Progenitor cell of endocrine pancreas (in vitro differentiated cells): Measurements from ENCODE around the gene ATG4C. TPM values are rescaled to one million over a fixed set of nuclear protein-coding genes. Genes with fewer than 3 reads are reported as not detected.

Experiments used
- DNase-seq: peaks from one replicate; pipeline ENCODE4 v3.0.0; 2021; ENCODE audit warnings: low spot score; ENCODE audit not compliant: unreplicated experiment
- H3K27ac Mint-ChIP-seq: 2 replicates; pipeline ENCODE4 v1.8.0; 2021; ENCODE audit warnings: mild to moderate bottlenecking, moderate library complexity, mixed read lengths
- H3K27me3 Mint-ChIP-seq: 2 replicates; pipeline ENCODE4 v1.8.0; 2021; ENCODE audit warnings: mixed read lengths
- H3K36me3 Mint-ChIP-seq: 2 replicates; pipeline ENCODE4 v1.8.0; 2022; ENCODE audit warnings: mixed read lengths; ENCODE audit not compliant: insufficient read depth
- H3K4me1 Mint-ChIP-seq: 2 replicates; pipeline ENCODE4 v1.8.0; 2021; ENCODE audit warnings: low read depth, mixed read lengths
- H3K4me3 Mint-ChIP-seq: 2 replicates; pipeline ENCODE4 v1.8.0; 2021; ENCODE audit warnings: low read depth, mild to moderate bottlenecking, moderate library complexity, mixed read lengths
- H3K9me3 Mint-ChIP-seq: 2 replicates; pipeline ENCODE4 v1.8.0; 2021; ENCODE audit warnings: low read depth, mixed read lengths
- CTCF ChIP-seq: fragments of 200-600 bp; sonication (generic); IDR thresholded peaks from one replicate; pipeline ENCODE4 v1.5.0; 2021; ENCODE audit warnings: antibody characterized with exemption, mild to moderate bottlenecking; ENCODE audit not compliant: unreplicated experiment
- total RNA-seq: library from RNA; stranded (reverse); gene quantifications from 2 replicates; pipeline ENCODE4 v1.2.1, GENCODE V29; 2021

ATG4C gene
- total RNA-seq, 1 donor from 2014 or later: 13.0 TPM

- no peak for TF ChIP-seq CTCF
- H3K27ac Mint-ChIP-seq: no peak overlapping the region
- DNase-seq: no peak
Measured at GRCh38 chr1:62833529-62833928, 49.6 kb downstream of the ATG4C start.

GRCh38 chr1:62834400-62834961 is 50.5 kb downstream of the ATG4C start:
- TF ChIP-seq CTCF: no peak
- Mint-ChIP-seq H3K36me3 (no peaks in the 10 kb centered on the region), H3K27ac (no peak overlapping the region), H3K4me1 (peaks cover 3% of the 10 kb centered on the region), H3K27me3 (no peaks in the 10 kb centered on the region), H3K4me3 (no peak overlapping the region), H3K9me3 (no peaks in the 10 kb centered on the region)
- DNase-seq: no peak

More at GRCh38 chr1:62833529-62833928, 49.6 kb downstream of the ATG4C start:
- H3K4me3 Mint-ChIP-seq: no peak overlapping the region
- peaks cover 2% of the 10 kb centered on the region for H3K4me1 Mint-ChIP-seq
- no peaks in the 10 kb centered on the region for H3K36me3 Mint-ChIP-seq
- H3K27me3 Mint-ChIP-seq: no peaks in the 10 kb centered on the region
- no peaks in the 10 kb centered on the region for H3K9me3 Mint-ChIP-seq

GRCh38 chr1:62836856-62837540 is 53.1 kb downstream of the ATG4C start:
- no peaks in the 10 kb centered on the region for H3K27me3 Mint-ChIP-seq
- no peaks in the 10 kb centered on the region for H3K36me3 Mint-ChIP-seq
- peaks cover 15% of the 10 kb centered on the region for H3K4me1 Mint-ChIP-seq
- H3K4me3 Mint-ChIP-seq: no peak overlapping the region
- no peak overlapping the region for H3K27ac Mint-ChIP-seq
- TF ChIP-seq CTCF: no peak
- no peaks in the 10 kb centered on the region for H3K9me3 Mint-ChIP-seq
- no peak for DNase-seq

- Mint-ChIP-seq H3K27ac (no peak overlapping the region), H3K36me3 (no peaks in the 10 kb centered on the region), H3K9me3 (no peaks in the 10 kb centered on the region), H3K27me3 (no peaks in the 10 kb centered on the region), H3K4me3 (no peak overlapping the region), H3K4me1 (peaks cover 13% of the 10 kb centered on the region)
- DNase-seq: no peak
- no peak for TF ChIP-seq CTCF
Measured at GRCh38 chr1:62840555-62840954, 56.6 kb downstream of the ATG4C start.

- no peak for DNase-seq
Measured at GRCh38 chr1:62841587-62842169, 57.7 kb downstream of the ATG4C start.

More at GRCh38 chr1:62841587-62842169, 57.7 kb downstream of the ATG4C start:
- Mint-ChIP-seq H3K4me3 (no peak overlapping the region), H3K27me3 (no peaks in the 10 kb centered on the region), H3K4me1 (peaks cover 13% of the 10 kb centered on the region), H3K36me3 (no peaks in the 10 kb centered on the region), H3K27ac (no peak overlapping the region), H3K9me3 (no peaks in the 10 kb centered on the region)
- TF ChIP-seq CTCF: peak; percentile 83
